GM19043 (cell line): ENCODE data around the gene PCNX3.
"Not testable (repeated sequence)": the region's sequence is repeated elsewhere in the genome, so short reads cannot be mapped to it uniquely, and the experiment has no call there.

Source experiments
- ATAC-seq: cut with Tn5 transposase; IDR thresholded peaks from one replicate; pipeline ENCODE4 v1.9.1; 2021; ENCODE audit warnings: low read depth; ENCODE audit not compliant: unreplicated experiment

Gene PCNX3

DNA sequence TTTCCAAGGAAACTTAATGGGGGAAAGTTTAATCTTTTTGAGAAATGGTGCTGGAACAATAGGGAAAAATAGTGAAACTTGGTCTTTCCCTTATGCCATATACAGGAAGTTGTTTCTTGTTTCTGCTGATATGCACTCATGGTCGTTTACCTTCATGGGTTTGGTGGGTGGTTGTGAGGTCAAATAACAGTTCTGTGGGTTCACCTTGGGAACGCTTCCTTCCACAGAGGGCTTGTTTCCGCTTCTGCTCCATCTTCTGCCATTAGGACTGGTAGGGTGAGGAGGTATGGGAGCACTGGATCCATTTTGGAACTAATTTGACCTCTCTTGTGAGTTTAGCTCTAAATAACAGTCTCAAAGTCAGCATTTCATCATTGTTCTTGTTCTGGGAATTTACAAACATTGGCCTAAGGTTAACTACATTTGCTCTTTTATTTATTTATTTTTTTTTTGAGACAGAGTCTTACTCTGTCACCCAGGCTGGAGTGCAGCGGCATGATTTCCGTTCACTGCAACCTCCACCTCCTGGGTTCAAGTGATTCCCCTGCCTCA is 64.7 kb downstream of the PCNX3 start:
- ATAC-seq = no peak

DNA sequence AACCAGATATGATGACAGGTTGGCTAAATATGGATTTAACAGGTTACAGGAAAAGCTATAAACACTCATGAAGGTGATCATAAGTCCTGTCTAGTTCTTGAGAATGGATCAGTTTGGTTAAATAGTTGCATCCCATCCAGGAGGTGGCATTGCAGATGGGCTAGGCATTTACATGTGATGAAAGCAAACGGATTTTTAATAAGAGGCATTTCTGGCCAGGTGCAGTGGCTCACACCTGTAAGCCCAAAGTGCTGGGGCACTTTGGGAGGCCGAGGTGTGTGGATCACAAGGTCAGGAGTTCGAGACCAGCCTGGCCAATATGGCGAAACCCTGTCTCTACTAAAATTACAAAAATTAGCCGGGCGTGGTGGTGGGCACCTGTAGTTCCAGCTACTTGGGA is 67.9 kb downstream of the PCNX3 start:
- not testable (repeated sequence) for ATAC-seq

DNA sequence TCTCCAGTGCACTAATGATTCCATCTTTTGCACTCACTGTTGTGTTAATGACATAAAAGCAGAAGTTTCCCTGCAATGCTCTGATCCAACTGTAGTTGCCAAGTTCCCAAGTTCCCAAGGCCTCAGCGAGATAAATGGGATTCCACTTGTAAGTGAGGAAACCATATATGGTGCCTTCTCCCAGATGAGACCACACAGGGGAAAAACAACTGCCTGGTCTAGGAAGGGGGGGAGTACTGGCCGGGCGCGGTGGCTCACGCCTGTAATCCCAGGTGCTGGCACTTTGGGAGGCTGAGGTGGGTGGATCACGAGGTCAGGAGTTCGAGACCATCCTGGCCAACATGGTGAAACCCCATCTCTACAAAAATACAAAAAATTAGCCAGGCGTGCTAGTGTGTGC is 70.4 kb downstream of the PCNX3 start:
- no peak for ATAC-seq
